SK-N-SH treated with all-trans-retinoic acid at 6 μM for 48 hours (cell line): ENCODE data around the gene LOXHD1.

Experiments
- ARNTL ChIP-seq: fragments of 450-650 bp; formaldehyde crosslinking; IDR thresholded peaks from 2 replicates; pipeline ENCODE4 v1.5.0; 2020; ENCODE audit warnings: low read depth, mild to moderate bottlenecking, moderate library complexity, borderline replicate concordance
- GLIS3 ChIP-seq: fragments of 250-450 bp; sonication (Bioruptor Pico); IDR thresholded peaks from 2 replicates; pipeline ENCODE4 v1.5.0; 2020; ENCODE audit warnings: mild to moderate bottlenecking, moderate library complexity
- ISL1 ChIP-seq: fragments of 250-450 bp; sonication (Bioruptor Pico); IDR thresholded peaks from 2 replicates; pipeline ENCODE4 v2.1.2; 2022; ENCODE audit warnings: mild to moderate bottlenecking, moderate library complexity
- RARB ChIP-seq: fragments of 250-450 bp; sonication (Bioruptor Pico); IDR thresholded peaks from 2 replicates; pipeline ENCODE4 v1.8.0; 2021; ENCODE audit warnings: mild to moderate bottlenecking, moderate library complexity
- SNAI2 ChIP-seq: fragments of 250-450 bp; sonication (Bioruptor Pico); IDR thresholded peaks from 2 replicates; pipeline ENCODE4 v1.5.0; 2020; ENCODE audit warnings: mild to moderate bottlenecking, moderate library complexity
- ZC3H10 ChIP-seq: fragments of 250-450 bp; sonication (Bioruptor Pico); IDR thresholded peaks from 2 replicates; pipeline ENCODE4 v1.5.1; 2021; ENCODE audit warnings: mild to moderate bottlenecking, moderate library complexity
- ZFP30 ChIP-seq: fragments of 450-650 bp; formaldehyde crosslinking; IDR thresholded peaks from 2 replicates; pipeline ENCODE4 v1.5.0; 2022; ENCODE audit warnings: mild to moderate bottlenecking, moderate library complexity
- ZNF70 ChIP-seq: fragments of 450-650 bp; formaldehyde crosslinking; IDR thresholded peaks from 2 replicates; pipeline ENCODE4 v1.5.0; 2020; ENCODE audit warnings: mild to moderate bottlenecking, moderate library complexity
- ZNF8 ChIP-seq: fragments of 450-650 bp; formaldehyde crosslinking; IDR thresholded peaks from 2 replicates; pipeline ENCODE4 v1.5.0; 2020; ENCODE audit warnings: mild to moderate bottlenecking, moderate library complexity
- TF ChIP-seq, protein P1 (sequence below): fragments of 250-450 bp; sonication (Bioruptor Pico); IDR thresholded peaks from 2 replicates; pipeline ENCODE4 v1.5.0; 2020; ENCODE audit warnings: mild to moderate bottlenecking, moderate library complexity
- TF ChIP-seq, protein P2 (sequence below): fragments of 250-450 bp; sonication (Bioruptor Pico); IDR thresholded peaks from 2 replicates; pipeline ENCODE4 v1.8.0; 2020; ENCODE audit warnings: mild to moderate bottlenecking, moderate library complexity, borderline replicate concordance

DNA sequence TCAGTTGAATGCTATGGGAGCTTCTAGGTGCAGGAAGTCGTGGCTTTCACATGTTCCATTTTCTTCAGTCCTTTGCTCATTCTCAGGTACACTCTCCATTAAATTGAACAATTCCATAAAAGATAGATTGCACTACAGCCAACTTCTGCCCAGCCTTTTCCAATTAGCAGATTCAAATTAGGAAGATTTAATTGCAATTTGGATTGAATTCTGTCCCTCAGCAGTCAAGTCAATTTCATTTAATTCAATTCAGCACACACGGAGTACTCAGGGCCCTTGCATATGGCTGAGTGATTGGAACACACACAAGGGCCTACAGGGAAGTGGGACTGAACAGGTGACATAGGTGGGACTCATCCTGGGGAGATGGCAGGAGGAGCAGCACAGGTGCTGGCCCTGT lies 220.4 kb downstream of the LOXHD1 start:
- TF ChIP-seq GLIS3 (CRISPR knock-in tag) (no peak), RARB (no peak), ZNF8 (CRISPR knock-in tag) (no peak), ARNTL (CRISPR knock-in tag) (no peak), ZNF70 (no peak), ZC3H10 (CRISPR knock-in tag) (no peak), SNAI2 (no peak), ZFP30 (CRISPR knock-in tag) (no peak), ISL1 (CRISPR knock-in tag) (no peak)
- TF ChIP-seq, protein P1, sequence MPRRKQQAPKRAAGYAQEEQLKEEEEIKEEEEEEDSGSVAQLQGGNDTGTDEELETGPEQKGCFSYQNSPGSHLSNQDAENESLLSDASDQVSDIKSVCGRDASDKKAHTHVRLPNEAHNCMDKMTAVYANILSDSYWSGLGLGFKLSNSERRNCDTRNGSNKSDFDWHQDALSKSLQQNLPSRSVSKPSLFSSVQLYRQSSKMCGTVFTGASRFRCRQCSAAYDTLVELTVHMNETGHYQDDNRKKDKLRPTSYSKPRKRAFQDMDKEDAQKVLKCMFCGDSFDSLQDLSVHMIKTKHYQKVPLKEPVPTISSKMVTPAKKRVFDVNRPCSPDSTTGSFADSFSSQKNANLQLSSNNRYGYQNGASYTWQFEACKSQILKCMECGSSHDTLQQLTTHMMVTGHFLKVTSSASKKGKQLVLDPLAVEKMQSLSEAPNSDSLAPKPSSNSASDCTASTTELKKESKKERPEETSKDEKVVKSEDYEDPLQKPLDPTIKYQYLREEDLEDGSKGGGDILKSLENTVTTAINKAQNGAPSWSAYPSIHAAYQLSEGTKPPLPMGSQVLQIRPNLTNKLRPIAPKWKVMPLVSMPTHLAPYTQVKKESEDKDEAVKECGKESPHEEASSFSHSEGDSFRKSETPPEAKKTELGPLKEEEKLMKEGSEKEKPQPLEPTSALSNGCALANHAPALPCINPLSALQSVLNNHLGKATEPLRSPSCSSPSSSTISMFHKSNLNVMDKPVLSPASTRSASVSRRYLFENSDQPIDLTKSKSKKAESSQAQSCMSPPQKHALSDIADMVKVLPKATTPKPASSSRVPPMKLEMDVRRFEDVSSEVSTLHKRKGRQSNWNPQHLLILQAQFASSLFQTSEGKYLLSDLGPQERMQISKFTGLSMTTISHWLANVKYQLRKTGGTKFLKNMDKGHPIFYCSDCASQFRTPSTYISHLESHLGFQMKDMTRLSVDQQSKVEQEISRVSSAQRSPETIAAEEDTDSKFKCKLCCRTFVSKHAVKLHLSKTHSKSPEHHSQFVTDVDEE (CRISPR knock-in tag) = no peak
- TF ChIP-seq, protein P2, sequence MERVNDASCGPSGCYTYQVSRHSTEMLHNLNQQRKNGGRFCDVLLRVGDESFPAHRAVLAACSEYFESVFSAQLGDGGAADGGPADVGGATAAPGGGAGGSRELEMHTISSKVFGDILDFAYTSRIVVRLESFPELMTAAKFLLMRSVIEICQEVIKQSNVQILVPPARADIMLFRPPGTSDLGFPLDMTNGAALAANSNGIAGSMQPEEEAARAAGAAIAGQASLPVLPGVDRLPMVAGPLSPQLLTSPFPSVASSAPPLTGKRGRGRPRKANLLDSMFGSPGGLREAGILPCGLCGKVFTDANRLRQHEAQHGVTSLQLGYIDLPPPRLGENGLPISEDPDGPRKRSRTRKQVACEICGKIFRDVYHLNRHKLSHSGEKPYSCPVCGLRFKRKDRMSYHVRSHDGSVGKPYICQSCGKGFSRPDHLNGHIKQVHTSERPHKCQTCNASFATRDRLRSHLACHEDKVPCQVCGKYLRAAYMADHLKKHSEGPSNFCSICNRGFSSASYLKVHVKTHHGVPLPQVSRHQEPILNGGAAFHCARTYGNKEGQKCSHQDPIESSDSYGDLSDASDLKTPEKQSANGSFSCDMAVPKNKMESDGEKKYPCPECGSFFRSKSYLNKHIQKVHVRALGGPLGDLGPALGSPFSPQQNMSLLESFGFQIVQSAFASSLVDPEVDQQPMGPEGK = no peak
